Left lobe of liver (tissue), 2 donors: ENCODE results near the gene SLC35F1. TPM values are rescaled to one million over a fixed set of nuclear protein-coding genes. Genes with fewer than 3 reads are reported as not detected.
"Not testable (repeated sequence)": the region's sequence is repeated elsewhere in the genome, so short reads cannot be mapped to it uniquely, and the experiment has no call there.

Experiments used
- ATAC-seq: fragments of 200-7000 bp; cut with Tn5 transposase; one replicate; pipeline ENCODE4 v1.9.1; 2020; ENCODE audit warnings: mild to moderate bottlenecking, moderate library complexity
- DNase-seq: peaks from one replicate; pipeline ENCODE4 v3.0.0-alpha.2; 2020; ENCODE audit warnings: low spot score
- total RNA-seq: library from RNA; stranded (reverse); gene quantifications from one replicate; pipeline ENCODE4 v1.2.1, GENCODE V29; 2021
- donor health status: DM: no; HTN: no; CAD: no; lungs with moderate emphysema.
- donor health status: DM: no; HTN: yes; CAD: no.

The SLC35F1 gene
- not detected for total RNA-seq

DNA sequence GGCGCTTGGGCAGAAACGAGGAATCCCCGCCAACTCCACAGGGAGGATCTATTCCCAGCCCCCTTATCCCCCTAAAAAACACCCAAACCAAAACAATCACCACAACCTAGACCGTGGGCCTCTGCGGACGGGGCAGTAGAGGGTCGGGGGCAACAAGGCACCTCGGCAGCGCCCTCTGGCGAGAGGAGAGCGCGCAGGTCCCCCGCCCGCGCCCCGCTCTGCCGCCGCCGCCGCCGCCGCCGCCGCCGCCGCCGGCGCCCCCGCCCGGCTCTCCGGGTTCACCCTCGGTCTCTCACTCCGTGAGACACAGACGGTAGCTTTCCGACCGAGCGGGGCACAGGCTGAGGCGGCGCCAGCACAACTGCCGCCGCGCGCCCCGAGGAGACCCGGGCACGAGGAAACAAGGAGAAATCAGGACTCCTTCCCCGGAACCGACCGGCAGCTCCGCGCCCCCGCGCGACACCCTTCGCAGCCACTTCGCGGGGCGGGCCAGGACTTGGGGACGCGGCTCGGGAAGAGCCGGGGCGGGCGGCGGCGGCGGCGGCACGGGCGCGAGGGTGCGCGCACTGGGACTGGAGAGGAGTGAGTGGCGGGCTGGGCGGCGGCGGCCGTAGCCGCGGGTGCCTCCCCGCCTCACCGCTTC is at the start of gene SLC35F1:
Gene SLC35F1, plus strand, starts transcription at position 307 of the 643 bp plus-strand sequence.
- ATAC-seq, result peak; percentile 60
- DNase-seq, result no peak

DNA sequence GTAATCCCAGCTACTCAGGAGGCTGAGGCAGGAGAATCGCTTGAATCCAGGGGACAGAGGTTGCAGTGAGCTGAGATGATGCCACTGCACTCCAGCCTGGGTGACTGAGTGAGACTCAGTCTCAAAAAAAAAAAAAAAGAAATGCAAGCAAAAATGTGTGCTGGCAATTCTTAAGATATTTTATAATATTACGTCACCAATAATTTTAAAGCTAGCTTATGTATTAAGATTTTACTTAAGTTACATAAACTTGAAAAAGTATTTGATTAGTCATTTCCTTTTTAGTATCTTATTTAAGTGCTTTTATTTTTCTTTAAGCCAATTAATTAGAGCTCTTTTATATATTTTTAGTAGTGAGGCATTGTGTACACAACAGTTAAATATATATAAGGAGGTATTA is 48.5 kb upstream of the SLC35F1 start:
- ATAC-seq, DNase-seq: not testable (repeated sequence)

DNA sequence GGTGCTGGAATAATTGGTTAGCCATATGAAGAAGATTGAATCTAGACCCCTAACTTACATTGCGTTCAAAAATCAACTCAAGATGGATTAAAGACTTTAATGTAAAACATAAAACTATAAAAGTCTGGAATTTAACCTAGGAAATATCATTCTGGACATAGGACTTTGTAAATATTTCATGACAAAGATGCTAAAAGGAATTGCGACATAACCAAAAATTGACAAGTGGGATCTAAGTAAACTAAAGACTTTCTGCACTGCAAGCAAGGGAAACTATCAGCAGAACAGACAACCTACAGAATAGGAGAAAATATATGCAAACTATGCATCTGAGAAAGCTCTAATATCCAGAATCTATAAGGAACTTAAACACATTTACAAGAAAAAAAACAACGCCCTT is 45.5 kb upstream of the SLC35F1 start:
- ATAC-seq (no peak), DNase-seq (no peak)

DNA sequence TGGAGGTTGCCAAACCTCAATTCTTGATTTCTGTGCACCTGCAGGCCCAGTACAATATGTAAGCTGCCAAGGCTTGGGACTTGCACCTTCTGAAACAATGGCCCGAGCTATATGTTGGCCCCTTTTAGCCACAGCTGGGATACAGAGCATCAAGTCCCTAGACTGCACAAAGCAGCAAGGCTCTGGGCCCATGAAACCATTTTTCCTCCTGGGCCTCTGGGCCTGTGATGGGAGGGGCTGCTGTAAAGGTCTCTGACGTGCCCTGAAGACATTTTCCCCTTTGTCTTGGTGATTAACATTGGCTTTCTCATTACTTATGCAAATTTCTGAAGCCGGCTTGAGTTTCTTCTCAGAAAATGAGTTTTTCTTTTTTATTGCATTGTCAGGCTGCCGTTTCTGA is 40.5 kb upstream of the SLC35F1 start:
- DNase-seq, result no peak
- no peak for ATAC-seq

DNA sequence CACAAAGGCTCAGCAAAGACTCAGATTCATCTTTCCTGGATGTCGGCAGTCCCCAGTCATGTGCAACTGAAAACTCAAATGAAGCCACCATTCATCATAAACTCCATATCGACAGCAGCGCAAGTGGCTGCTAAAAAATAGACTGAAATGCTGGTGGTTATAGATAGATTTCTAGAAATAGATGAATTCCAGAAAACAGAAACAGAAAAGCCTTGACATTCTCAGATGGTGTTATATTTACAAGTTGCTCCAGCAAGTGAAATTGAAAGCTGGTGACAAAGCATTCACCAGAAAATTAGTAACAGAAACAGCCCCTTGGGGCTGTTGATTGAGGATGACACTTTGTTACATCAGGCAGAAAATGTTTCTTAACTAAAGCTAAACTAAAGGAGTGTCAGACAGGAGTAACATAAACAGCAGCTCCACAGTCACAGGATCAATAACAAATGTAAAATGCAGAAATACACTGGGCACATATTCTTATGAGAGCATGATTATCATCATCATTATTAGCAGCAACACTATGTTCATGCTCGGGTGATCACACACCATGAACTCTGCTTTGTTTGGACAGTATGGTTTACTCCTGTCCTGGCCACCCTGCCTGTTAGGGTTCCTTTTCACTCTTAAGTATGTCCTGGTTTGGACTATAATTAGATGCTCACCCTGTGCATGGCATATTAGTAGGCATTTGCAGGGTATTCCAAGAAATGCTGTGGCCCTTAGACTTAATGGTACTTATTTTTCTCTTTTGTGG is 36.4 kb upstream of the SLC35F1 start:
- ATAC-seq, result no peak

DNA sequence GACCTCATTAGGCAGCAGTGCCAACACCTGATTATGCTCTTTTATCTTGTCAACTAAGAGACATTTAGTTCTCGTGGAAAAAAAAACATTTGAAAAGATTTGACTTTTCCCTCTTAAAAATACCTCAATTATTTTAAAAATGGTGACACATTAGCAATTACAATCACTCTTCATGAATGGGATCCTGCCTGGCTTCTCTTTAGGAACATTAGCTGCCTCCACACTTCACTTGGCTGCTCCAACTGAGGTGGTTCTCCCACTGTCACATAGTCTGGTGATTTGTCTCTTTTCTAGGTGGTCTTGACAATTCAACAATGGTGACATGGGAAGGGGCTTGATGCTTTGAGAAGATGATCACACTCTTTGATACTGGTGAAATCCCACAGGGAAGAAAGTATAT is 26.2 kb upstream of the SLC35F1 start:
- no peak for DNase-seq
- no peak for ATAC-seq

More for the DNA sequence above, 36.4 kb upstream of the SLC35F1 start:
- no peak for DNase-seq

DNA sequence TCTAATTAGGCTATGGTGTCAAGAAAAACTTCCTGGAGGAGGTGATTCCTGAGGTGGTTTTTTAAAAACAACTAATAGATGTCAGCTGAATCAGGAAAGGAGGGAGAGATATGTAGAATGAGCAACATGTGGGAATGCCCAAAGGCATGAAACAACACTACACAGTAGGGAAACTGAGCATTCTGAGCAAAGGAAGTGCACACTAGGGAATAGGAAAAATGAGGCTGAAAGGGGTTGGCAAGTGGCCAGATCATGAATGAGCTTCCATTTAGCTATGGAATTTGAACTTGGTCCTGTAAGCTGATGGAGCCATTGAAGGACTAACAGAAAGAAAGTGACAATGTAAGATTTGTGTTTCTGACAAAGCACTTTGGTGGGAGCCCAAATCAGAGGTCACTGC is 16.9 kb upstream of the SLC35F1 start:
- no peak for DNase-seq
- ATAC-seq, result no peak

DNA sequence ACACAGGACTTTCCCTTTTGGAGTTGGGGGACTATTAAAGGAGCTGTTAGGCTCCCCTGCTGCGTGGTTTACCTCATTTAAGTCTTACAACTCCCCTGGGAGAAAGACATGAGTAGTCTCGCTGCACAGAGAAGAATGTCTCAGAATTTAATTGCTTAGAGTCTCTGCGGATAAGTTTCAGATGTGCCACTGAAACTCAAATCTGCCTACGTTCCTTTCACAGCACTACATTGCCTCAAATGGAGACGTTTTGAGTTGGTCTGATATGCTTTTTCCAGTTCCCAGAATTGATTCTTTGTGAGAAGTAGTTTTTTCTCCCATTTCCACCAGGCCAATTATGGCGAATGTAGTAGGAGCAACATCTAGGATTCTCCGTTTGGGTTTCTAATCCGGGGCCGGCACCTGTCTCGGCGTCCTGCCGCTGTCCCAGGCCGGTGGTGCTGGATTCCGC is 532 bp upstream of the SLC35F1 start:
- DNase-seq, result no peak
- peak; percentile 71 for ATAC-seq

DNA sequence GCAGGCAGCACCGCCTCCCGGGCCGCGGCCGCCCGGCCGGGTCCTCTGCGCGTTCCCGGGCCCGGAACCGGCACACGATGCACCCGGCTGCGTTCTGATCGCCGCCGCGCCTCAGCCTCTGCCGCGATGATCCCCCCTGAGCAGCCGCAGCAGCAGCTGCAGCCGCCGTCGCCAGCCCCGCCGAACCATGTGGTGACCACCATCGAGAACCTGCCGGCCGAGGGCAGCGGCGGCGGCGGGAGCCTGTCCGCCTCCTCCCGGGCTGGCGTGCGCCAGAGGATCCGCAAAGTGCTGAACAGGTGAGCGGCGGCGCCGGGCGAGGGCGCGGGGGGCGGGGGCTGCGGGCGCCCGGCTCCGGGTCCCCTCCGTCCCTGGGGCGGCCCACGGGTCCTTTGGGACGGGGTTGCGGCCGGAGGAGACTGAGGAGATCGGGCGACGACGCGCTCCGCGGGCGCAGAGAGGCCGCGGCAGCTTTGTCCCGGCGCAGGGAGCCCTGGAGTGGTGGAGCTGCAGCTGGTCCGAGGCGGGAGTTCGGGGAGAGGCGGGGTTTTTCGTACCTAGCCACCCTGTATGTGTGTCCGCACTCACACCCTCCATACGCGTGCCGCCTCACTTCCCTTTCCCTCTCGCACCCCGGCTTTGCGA is 659 bp downstream of the SLC35F1 start:
- DNase-seq (no peak), ATAC-seq (peak; percentile 35)

DNA sequence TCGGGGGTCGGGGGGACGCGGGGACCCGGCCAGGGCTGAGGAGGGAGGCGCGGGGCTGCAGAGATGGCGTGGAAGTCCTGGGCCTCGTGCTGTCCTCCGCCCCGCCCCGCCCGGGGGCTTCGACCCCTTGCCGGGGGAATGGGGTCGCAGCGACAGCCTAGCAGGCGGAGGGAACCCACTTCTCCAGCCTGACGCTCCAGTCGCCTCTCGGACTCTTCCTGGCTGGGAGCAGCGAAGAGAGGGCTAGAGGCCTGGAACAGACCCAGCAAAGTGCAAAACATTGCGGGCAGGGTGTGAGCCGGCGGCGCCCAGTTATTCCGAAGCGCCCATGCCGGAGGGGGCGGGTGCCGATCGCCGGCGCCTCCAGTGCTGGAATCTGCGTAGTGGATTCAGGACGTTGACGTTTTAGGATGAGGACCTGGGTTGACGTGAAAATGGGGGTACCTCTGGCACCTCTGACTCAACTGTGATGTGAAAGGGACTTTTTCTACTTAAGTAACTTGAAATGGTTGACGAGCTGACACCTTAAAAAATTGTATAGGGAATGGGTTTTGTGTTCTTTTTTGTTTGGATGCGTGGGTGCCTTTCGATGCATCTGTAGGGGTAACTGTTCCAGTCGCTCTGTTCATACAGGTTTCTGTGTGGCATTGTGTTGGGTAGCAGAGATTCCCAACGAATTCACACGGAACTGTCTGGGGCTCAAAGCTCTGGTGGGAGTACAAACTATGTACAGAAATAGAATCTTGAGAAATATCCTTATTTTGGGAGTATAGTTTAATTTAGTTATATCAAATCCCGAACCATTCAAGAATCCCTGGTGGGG is 1.4 kb downstream of the SLC35F1 start:
- no peak for ATAC-seq
- DNase-seq, result no peak

DNA sequence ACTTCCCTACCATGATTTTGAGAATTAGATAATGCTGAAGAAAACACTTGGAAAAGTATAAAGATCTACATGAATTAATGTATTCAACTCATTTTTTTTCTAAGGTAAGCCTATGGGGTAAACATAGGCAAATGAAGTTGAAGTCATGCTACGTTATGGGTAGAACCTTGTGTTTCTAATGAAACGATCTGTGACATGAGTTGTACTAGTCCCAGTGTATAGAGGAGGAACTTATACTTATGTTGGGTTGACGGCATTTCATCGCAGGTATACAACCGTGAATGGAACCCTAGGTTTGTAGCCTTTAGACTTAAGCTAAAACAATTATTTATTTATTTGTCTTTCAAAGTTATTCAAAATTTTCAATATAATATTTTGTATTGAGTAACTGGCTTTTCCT is 2.6 kb downstream of the SLC35F1 start:
- ATAC-seq (no peak), DNase-seq (no peak)

DNA sequence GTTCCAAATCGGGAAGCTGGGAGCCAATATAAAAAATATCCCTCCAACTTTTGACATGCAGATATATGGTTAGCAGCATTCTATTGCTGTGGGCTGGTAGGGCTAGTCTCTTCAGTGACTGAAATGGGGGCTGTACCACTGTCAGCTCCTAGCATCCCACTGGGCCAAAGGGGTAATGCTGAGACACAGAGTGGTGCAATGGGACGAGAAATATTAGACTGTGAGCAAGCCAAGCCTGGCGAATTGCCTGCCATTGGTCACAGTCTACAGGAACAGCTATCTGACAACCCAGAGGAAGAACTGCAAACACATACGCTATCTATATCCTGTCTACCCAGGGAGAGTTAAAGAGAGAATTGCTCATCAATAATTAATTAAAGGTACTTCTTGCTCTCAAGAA is 3.5 kb downstream of the SLC35F1 start:
- ATAC-seq (no peak), DNase-seq (no peak)

DNA sequence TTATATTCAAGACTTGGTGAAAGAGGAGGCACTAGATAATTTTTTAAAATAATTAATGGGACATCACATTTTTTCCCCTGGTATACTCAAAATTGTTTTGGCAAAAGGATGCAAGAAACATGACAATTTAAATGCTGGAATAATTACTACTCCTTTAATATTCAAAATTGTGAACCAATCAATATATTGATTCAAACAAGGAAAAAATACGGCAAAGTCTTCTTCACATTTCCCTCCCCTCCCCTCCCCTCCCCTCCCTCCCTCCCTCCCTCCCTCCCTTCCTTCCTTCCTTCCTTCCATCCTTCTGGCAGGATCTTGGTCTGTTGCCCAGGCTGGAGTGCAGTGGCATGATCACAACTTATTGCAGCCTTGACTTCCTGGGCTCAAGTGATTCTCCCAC is 4.1 kb downstream of the SLC35F1 start:
- DNase-seq (no peak), ATAC-seq (no peak)

DNA sequence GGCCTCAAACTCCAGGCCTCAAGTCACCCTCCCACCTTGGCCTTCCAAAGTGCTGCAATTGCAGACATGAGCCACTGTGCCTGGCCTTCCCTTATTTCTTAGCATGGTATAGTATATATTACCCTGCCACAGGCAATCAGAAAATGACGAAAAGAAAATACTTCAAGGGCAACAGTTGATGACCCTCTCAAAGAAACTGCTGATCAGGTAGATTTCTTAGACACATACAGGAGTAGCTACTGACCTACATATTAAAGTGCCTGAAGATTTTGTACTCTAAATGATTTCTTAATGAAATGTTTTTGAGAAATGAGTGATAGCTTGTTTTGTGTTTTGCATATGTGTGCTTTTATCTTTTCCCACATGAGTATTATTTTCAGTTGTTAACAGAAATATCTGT is 4.6 kb downstream of the SLC35F1 start:
- ATAC-seq, result no peak
- no peak for DNase-seq

DNA sequence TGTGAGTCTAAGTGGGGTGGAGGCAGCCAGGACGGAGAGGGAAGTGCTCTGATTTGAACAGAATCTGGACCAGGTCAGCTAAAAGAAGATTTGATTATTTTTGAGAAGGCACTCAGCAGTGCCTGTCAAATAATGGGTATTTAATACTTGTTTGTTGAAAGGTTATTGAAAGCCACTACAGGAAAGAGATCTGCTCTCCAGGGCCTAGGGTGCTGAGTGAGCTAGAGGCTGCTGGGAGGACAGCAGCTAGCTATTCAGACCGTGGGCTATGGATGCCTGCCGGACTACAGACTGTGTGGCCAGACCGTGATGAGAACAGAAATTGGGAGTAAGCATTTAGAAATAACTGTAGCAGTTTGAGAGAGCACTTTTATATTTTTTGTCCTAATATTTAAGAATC is 8.8 kb downstream of the SLC35F1 start:
- DNase-seq (no peak), ATAC-seq (no peak)

DNA sequence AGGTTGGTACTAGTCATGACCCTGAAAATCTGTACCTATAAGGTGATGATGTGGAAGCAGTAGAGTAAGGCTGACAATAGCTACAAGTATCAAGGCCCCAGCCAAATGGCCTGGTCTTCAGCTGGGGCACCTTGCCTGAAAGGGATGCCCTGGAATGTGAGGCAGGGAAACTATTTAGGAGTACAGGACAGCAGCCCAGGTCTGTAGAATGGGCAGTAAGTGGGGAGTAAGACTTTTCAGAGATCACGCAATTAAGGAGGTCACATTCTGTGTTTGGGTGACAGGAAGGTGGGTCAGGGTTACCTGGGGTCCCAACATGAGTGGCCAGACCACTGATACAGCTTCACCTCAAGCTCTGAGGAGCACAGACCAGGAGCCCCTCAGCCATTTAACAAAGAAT is 9.4 kb downstream of the SLC35F1 start:
- ATAC-seq (no peak), DNase-seq (no peak)

DNA sequence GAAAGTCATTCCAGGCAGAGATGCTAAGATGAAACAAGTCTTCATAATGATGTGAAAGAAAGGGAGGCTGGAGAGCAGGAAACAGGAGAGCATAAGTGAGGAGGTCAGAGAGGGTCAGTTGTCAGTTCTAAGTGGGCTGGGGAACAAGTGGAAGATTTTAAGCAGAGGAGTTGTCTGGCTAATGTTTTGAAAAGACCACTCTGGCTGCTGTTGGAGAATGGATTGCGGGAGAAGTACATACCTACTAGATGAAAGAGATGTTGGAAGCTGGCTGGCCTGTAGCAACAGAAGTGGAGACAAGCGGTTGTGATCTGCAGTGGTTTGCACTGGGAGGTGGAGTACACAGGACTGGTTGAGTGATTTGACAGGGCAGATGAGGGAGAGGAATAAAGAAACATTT is 10.1 kb downstream of the SLC35F1 start:
- ATAC-seq, result no peak
- no peak for DNase-seq

DNA sequence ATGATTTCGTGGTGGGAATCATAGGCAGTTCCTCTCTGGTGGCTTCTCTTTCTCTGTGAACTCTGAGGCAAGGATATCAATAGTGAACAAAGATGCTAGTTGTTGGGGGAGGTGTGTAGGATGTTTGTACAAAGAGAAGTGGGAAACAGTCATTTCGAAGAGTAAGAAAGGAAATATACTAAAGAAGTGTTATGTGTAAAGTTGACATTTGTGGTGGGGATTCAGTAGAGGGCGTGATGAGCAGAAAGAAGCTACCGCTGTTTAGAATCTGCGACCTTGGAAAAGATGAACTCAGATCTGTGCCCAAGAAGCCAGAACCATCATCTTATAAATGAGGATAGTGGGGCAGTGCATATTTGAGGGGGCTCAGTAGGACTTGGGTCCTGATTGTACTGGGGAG is 11.4 kb downstream of the SLC35F1 start:
- DNase-seq (no peak), ATAC-seq (no peak)

DNA sequence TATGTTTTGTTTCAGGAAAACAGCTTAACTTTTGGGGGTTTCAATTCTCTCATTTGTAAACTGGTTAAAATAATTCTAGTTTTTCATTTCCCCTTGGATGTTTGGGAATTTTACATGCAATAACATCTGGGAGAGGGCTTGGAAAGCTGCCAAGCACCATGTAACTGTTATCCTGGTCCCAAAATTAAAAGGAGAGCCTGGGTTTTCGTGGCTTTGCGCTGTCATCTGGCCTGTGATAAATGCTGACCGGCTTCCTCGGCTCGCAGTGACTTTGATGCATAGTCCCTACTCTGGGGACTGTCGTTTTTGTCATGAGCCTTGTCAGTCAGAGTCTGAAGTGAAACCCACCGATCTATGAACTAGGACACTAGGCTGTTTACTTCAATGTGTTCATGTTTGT is 12.2 kb downstream of the SLC35F1 start:
- DNase-seq (no peak), ATAC-seq (no peak)

DNA sequence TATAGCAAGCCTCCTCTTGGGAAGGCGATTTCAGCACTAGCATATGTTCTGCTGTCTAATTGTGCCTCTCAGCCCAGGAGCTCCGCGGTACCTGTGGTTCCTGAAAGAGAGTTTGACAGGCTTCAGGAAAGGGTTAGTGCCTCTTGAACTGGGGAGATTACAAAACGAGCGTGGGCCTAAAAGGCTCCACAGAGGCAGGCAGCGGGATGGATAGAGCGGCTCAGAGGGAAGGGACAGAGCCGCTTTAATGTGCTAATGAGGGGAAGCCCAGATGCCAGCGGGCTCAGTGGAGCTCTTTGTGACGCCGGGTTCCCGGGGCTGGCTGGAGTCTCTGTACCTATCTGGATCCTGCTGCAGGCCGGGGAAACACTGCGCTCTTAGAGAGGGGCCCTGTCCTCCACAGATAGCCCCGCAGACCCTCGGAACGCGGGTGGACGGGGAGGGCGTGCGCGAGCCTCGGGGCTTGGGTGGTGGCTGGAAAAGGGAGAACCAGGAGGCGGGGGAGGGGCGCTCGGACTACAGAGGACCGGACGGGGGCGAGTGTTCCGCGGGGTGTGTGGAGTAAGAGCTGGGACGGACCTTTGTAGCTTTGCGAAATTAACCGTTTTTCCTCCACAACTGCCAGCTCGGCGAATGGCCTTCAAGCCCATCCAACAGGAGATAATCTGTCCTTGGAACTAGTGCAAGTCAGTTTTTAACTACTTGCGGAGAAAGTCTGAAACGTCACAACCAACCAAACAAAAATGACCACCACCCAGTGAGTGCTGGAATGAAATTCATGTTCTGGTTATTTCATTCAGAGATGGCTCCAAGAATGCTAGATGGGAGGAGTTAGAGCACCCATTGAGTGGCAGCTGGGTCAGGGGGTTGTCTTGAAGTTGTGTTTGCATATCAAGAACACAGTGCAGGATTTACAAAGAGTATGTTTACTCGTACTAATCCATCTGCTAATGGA is 13.0 kb downstream of the SLC35F1 start:
- DNase-seq (peak; percentile 47), ATAC-seq (peak; percentile 90)
